BE2C (cell line): ENCODE results near the gene CCNL1.

Experiments used
- DNase-seq: peaks from one replicate; pipeline ENCODE4 v3.0.0-alpha.2; 2020
- H3K27me3 ChIP-seq: fragments of 250-450 bp; sonication (Bioruptor Pico); 2 replicates; pipeline ENCODE4 v1.5.1; 2020; ENCODE audit warnings: mild to moderate bottlenecking
- H3K36me3 ChIP-seq: fragments of 250-450 bp; sonication (Bioruptor Pico); 2 replicates; pipeline ENCODE4 v1.5.1; 2020; ENCODE audit warnings: mild to moderate bottlenecking
- H3K4me1 ChIP-seq: fragments of 250-450 bp; sonication (Bioruptor Pico); 2 replicates; pipeline ENCODE4 v1.5.1; 2020
- H3K4me3 ChIP-seq: 2 replicates; pipeline ENCODE4 v1.5.1; 2011; ENCODE audit warnings: low read depth, low read length
- H3K9me3 ChIP-seq: fragments of 250-450 bp; sonication (Bioruptor Pico); 2 replicates; pipeline ENCODE4 v1.5.1; 2020
- TF ChIP-seq, protein P1 (sequence below): IDR thresholded peaks from 2 replicates; pipeline ENCODE4 v1.5.1; 2012; ENCODE audit warnings: mild to moderate bottlenecking, low read depth, low read length

CCNL1 gene

GRCh38 chr3:157122116-157122515 lies 37.8 kb downstream of the CCNL1 start:
- H3K9me3 ChIP-seq: no peaks in the 10 kb centered on the region
- no peaks in the 10 kb centered on the region; the same call in 1 of the 2 replicates for H3K27me3 ChIP-seq
- no peak overlapping the region for H3K4me3 ChIP-seq
- no peaks in the 10 kb centered on the region for H3K4me1 ChIP-seq
- TF ChIP-seq, protein P1, sequence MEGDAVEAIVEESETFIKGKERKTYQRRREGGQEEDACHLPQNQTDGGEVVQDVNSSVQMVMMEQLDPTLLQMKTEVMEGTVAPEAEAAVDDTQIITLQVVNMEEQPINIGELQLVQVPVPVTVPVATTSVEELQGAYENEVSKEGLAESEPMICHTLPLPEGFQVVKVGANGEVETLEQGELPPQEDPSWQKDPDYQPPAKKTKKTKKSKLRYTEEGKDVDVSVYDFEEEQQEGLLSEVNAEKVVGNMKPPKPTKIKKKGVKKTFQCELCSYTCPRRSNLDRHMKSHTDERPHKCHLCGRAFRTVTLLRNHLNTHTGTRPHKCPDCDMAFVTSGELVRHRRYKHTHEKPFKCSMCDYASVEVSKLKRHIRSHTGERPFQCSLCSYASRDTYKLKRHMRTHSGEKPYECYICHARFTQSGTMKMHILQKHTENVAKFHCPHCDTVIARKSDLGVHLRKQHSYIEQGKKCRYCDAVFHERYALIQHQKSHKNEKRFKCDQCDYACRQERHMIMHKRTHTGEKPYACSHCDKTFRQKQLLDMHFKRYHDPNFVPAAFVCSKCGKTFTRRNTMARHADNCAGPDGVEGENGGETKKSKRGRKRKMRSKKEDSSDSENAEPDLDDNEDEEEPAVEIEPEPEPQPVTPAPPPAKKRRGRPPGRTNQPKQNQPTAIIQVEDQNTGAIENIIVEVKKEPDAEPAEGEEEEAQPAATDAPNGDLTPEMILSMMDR: no peak
- no peak for DNase-seq
- H3K36me3 ChIP-seq: no peaks in the 10 kb centered on the region

DNA sequence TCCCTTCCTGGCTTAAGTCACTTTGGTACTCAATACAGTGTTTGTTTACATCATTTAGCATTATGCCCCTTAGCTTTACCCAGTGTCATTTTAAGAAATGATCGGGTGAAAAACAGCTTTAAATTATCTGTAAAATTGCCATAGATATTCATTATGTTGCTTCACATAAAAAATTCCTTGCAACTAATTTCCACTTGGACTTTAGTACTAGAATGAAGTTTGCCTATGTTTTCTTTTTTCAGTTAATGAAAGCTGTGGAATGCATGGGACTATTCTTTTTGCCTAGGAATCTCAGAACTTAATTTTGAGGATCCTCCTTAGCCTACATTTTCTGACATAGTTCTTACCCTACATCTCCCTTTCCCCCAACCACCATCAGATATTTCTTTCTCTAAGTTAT lies 38.4 kb downstream of the CCNL1 start:
- Histone ChIP-seq H3K36me3 (no peaks in the 10 kb centered on the region), H3K4me1 (no peaks in the 10 kb centered on the region), H3K4me3 (no peak overlapping the region), H3K9me3 (no peaks in the 10 kb centered on the region), H3K27me3 (no peaks in the 10 kb centered on the region; the same call in 1 of the 2 replicates)
- TF ChIP-seq, protein P1: no peak
- no peak for DNase-seq

DNA sequence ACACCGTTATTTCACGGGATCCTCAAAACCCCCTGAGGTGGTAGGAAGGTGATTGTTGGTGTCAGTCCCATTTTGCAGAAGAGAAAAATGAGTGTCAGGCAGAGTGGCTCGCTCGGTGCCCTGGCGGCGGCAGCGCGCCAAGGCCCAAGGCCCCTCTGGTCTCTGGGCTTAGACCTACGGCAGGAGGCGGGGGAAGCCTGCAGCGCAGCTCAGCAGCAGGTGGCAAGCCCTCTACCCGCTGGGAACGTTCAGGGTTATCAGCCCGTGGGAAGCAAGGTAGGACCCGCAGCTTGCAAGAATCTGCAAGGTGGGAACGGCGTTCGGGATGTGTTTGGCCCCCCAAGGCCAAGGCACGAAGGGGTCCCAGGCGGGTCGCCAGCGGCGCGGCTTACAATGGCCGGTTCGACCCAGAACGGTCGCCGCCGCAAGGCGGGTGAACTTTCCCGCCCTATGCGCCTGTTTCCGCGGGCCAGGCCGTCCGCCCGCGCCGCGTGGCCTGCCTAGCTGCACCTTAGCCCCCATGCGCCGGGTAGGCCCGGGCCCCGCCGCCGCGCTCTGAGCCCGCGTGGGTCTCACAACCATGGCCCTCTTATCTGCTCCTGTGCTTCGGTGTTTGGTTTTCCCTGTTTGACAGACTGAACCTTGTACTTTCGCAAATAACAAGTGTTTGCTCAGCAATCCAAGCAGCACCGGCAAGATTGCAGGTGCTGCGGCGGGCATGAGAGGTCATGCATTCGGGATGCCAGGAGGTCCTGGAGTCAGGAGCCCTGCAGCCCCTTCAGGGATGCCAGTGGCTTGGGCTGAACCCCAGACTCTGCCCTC lies 39.7 kb downstream of the CCNL1 start:
- TF ChIP-seq, protein P1: no peak
- Histone ChIP-seq H3K36me3 (no peaks in the 10 kb centered on the region), H3K4me3 (no peak overlapping the region), H3K9me3 (no peaks in the 10 kb centered on the region), H3K27me3 (no peaks in the 10 kb centered on the region; the same call in 1 of the 2 replicates), H3K4me1 (no peaks in the 10 kb centered on the region)
- DNase-seq: no peak

DNA sequence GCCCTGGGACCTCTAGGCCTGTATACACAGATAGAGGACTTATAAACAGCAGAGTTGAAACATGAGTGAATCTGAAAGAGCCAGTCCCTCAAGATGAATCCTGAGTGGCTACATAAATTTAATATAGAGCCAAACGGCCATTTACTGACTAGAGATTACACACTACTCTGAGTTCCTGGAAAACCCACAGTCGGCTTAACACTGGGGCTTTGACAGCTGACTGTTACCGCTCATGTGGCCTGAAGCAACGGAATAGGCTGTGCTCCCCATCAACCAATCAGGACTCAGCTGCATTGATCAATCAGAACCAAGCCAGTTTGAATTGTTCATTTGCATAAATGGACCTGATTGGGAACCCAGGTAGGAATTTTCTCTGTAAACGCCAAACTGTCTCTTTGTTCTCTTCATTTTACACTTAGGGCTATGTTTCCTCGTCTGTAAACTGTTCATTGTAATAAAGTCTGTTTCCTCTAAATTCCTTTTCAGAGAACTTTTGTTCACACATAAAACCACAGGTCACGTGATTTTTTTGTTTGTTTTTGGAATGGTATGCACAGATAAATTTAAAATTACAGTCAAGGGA lies 40.5 kb downstream of the CCNL1 start:
- DNase-seq: no peak
- H3K27me3 ChIP-seq: peaks cover 2% of the 10 kb centered on the region; the same call in 1 of the 2 replicates
- TF ChIP-seq, protein P1: no peak
- no peaks in the 10 kb centered on the region for H3K36me3 ChIP-seq
- no peaks in the 10 kb centered on the region for H3K4me1 ChIP-seq
- H3K9me3 ChIP-seq: no peaks in the 10 kb centered on the region
- no peak overlapping the region for H3K4me3 ChIP-seq

DNA sequence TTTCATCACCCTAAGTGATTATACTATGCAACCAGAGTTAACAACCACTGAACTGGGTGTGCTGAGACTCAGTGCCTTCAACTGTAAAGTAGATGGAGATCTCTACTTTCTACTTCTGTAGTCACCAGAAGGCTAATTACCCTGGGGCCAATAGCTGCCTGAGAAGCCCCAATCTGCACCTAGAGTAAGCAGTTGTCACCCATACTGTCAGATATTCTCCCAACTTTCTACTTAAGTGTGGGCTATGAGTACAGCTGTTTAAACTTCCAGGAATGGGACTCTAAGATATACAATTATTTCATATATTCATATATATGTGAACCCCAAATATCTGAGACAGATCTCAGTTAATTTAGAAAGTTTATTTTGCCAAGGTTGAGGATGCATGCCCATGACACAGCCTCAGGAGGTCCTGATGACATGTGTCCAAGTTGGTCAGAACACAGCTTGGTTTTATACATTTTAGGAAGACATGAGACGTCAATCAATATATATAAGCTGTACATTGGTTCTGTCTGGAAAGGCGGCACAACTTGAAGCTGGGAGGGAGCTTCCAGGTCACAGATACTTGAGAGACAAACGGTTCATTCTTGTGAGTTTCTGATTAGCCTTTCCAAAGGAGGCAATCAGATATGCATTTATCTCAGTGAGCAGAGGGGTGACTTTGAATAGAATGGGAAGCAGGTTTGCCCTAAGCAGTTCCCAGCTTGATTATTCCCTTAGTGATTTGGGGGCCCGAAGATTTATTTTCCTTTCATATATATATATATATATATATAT lies 41.9 kb downstream of the CCNL1 start:
- no peaks in the 10 kb centered on the region for H3K4me1 ChIP-seq
- H3K27me3 ChIP-seq: peaks cover 2% of the 10 kb centered on the region; the same call in 1 of the 2 replicates
- H3K36me3 ChIP-seq: no peaks in the 10 kb centered on the region
- no peak for DNase-seq
- H3K4me3 ChIP-seq: no peak overlapping the region
- H3K9me3 ChIP-seq: no peaks in the 10 kb centered on the region
- TF ChIP-seq, protein P1: no peak
